ENCODE measurements around the gene LCE1A.

The LCE1A gene

GRCh38 chr1:152871731-152872126 is 44.5 kb downstream of the LCE1A start:
- DNase-seq (ENCODE audit: extremely low spot score): no peak
- ChIA-PET CTCF (interaction anchor here (0.6 to 3.4 kb wide), 5 partner anchors 11 to 350 kb away, joined by 3 to 23 read pairs (median 10); partner anchors contain the start of gene LCE7A), POLR2A (no interaction called here)
- TF ChIP-seq SUZ12 (IDR thresholded peaks at IDR 0.05): no peak
- no peak for TF ChIP-seq HDGF (IDR thresholded peaks at IDR 0.05; ENCODE audit: borderline replicate concordance)
- TF ChIP-seq ARNT (IDR thresholded peaks at IDR 0.05): no peak
- no peak for TF ChIP-seq L3MBTL2 (conservative IDR thresholded peaks at IDR 0.05)
- TF ChIP-seq FOXK2 (IDR thresholded peaks at IDR 0.05): no peak
- TF ChIP-seq CTBP1 (IDR thresholded peaks at IDR 0.05; ENCODE audit: borderline replicate concordance): no peak
- TF ChIP-seq ELF4 (IDR thresholded peaks at IDR 0.05): no peak
- no peak for TF ChIP-seq FOXA1 (IDR thresholded peaks at IDR 0.05)
- no peak for TF ChIP-seq LEF1 (IDR thresholded peaks at IDR 0.05; ENCODE audit: borderline replicate concordance)

DNA sequence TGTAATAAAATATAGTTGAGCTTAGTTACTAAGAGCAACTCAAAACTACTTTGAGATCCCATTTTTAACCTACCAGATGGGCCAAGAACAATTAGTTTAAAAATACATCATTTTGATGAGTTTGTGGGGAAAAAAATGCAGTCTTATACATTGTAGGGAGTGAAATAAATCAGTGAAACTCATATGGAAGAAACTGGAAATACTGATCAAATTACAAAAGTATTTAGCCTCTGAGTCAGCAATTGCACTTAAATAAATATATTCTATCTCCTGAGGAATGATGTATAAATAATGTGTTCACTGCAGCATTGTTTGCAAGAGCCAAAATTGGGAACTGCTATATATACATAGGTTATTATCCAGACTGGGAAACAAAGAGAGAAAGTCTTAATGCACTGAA is 46.2 kb downstream of the LCE1A start:
- ChIA-PET POLR2A (no interaction called here), CTCF (no interaction called here)
- DNase-seq (ENCODE audit: extremely low spot score): no peak
- TF ChIP-seq SUZ12 (IDR thresholded peaks at IDR 0.05) (no peak), ARNT (IDR thresholded peaks at IDR 0.05) (no peak), CTBP1 (IDR thresholded peaks at IDR 0.05; ENCODE audit: borderline replicate concordance) (no peak), L3MBTL2 (conservative IDR thresholded peaks at IDR 0.05) (no peak)
- TF ChIP-seq, protein P1, sequence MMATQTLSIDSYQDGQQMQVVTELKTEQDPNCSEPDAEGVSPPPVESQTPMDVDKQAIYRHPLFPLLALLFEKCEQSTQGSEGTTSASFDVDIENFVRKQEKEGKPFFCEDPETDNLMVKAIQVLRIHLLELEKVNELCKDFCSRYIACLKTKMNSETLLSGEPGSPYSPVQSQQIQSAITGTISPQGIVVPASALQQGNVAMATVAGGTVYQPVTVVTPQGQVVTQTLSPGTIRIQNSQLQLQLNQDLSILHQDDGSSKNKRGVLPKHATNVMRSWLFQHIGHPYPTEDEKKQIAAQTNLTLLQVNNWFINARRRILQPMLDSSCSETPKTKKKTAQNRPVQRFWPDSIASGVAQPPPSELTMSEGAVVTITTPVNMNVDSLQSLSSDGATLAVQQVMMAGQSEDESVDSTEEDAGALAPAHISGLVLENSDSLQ (IDR thresholded peaks at IDR 0.05): no peak

DNA sequence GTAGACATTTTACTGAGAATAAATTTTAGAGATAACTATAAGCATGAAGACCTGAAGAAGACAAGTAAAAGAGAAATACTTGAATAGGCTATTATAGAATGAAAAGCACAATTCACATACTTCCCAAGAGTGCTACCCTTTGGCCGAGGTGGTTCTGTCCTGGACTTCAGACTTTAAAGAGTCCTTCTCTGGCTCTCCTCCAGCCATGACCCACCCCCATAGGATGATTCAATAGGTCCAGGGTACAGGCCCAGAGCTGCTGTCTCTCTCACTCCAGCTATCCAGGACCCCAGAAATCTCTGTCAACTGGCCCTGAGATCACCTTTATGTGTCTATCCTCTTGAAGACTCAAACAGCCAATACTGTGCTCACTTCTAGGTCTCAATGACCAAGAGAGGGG is 49.6 kb downstream of the LCE1A start:
- no peak for DNase-seq (ENCODE audit: extremely low spot score)
- CTCF ChIA-PET: no interaction called here
- POLR2A ChIA-PET: no interaction called here
- TF ChIP-seq LEF1 (IDR thresholded peaks at IDR 0.05; ENCODE audit: borderline replicate concordance) (no peak), SP1 (IDR thresholded peaks at IDR 0.05) (no peak), L3MBTL2 (conservative IDR thresholded peaks at IDR 0.05) (no peak), FOXM1 (IDR thresholded peaks at IDR 0.05; ENCODE audit: borderline replicate concordance) (no peak), ELF4 (IDR thresholded peaks at IDR 0.05) (no peak), BHLHE40 (IDR thresholded peaks at IDR 0.05; ENCODE audit: borderline replicate concordance) (no peak), TARDBP (IDR thresholded peaks at IDR 0.05) (no peak), ZNF384 (IDR thresholded peaks at IDR 0.05) (no peak), FOXA1 (IDR thresholded peaks at IDR 0.05) (no peak), CTBP1 (IDR thresholded peaks at IDR 0.05; ENCODE audit: borderline replicate concordance) (no peak), NFRKB (IDR thresholded peaks at IDR 0.05) (no peak)
- TF ChIP-seq, protein P1 (IDR thresholded peaks at IDR 0.05): no peak

All from HEK293T (cell line).